ENCODE measurements around the gene ZNF394.

The ZNF394 gene

GRCh38 chr7:99457050-99457649, 42.9 kb downstream of the ZNF394 start:
- H3K9me3 ChIP-seq = no peaks in the 10 kb centered on the region
- no peaks in the 10 kb centered on the region for H3K4me1 ChIP-seq
- no peaks in the 10 kb centered on the region for H3K27me3 ChIP-seq
- no peak for DNase-seq
- TF ChIP-seq, protein P1, sequence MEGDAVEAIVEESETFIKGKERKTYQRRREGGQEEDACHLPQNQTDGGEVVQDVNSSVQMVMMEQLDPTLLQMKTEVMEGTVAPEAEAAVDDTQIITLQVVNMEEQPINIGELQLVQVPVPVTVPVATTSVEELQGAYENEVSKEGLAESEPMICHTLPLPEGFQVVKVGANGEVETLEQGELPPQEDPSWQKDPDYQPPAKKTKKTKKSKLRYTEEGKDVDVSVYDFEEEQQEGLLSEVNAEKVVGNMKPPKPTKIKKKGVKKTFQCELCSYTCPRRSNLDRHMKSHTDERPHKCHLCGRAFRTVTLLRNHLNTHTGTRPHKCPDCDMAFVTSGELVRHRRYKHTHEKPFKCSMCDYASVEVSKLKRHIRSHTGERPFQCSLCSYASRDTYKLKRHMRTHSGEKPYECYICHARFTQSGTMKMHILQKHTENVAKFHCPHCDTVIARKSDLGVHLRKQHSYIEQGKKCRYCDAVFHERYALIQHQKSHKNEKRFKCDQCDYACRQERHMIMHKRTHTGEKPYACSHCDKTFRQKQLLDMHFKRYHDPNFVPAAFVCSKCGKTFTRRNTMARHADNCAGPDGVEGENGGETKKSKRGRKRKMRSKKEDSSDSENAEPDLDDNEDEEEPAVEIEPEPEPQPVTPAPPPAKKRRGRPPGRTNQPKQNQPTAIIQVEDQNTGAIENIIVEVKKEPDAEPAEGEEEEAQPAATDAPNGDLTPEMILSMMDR (IDR thresholded peaks at IDR 0.05; ENCODE audit: low read depth, low read length) = no peak
- H3K4me3 ChIP-seq (ENCODE audit: low read depth, low read length) = no peak overlapping the region
- peaks cover 93% of the 10 kb centered on the region for H3K36me3 ChIP-seq

- no peak for DNase-seq
- TF ChIP-seq, protein P1 (IDR thresholded peaks at IDR 0.05; ENCODE audit: low read depth, low read length) = no peak
- peaks cover 90% of the 10 kb centered on the region for H3K36me3 ChIP-seq
- H3K27me3 ChIP-seq = no peaks in the 10 kb centered on the region
- H3K4me1 ChIP-seq = no peaks in the 10 kb centered on the region
- no peaks in the 10 kb centered on the region for H3K9me3 ChIP-seq
- no peak overlapping the region for H3K4me3 ChIP-seq (ENCODE audit: low read depth, low read length)
These were observed 43.8 kb downstream of the ZNF394 start for GRCh38 chr7:99456288-99456687.

- H3K4me1 ChIP-seq = no peaks in the 10 kb centered on the region
- no peaks in the 10 kb centered on the region for H3K9me3 ChIP-seq
- peaks cover 90% of the 10 kb centered on the region for H3K36me3 ChIP-seq
- DNase-seq = no peak
- no peak overlapping the region for H3K4me3 ChIP-seq (ENCODE audit: low read depth, low read length)
- no peaks in the 10 kb centered on the region for H3K27me3 ChIP-seq
- TF ChIP-seq, protein P1 (IDR thresholded peaks at IDR 0.05; ENCODE audit: low read depth, low read length) = no peak
These were observed 44.2 kb downstream of the ZNF394 start for GRCh38 chr7:99455874-99456273.

GRCh38 chr7:99453105-99453504, 47.0 kb downstream of the ZNF394 start:
- no peaks in the 10 kb centered on the region for H3K27me3 ChIP-seq
- no peak overlapping the region for H3K4me3 ChIP-seq (ENCODE audit: low read depth, low read length)
- H3K36me3 ChIP-seq = peaks cover 91% of the 10 kb centered on the region
- TF ChIP-seq, protein P1 (IDR thresholded peaks at IDR 0.05; ENCODE audit: low read depth, low read length) = no peak
- DNase-seq = no peak
- no peaks in the 10 kb centered on the region for H3K4me1 ChIP-seq
- no peaks in the 10 kb centered on the region for H3K9me3 ChIP-seq

- peaks cover 91% of the 10 kb centered on the region for H3K36me3 ChIP-seq
- no peaks in the 10 kb centered on the region for H3K9me3 ChIP-seq
- no peak for DNase-seq
- H3K4me3 ChIP-seq (ENCODE audit: low read depth, low read length) = no peak overlapping the region
- no peaks in the 10 kb centered on the region for H3K27me3 ChIP-seq
- H3K4me1 ChIP-seq = no peaks in the 10 kb centered on the region
- TF ChIP-seq, protein P1 (IDR thresholded peaks at IDR 0.05; ENCODE audit: low read depth, low read length) = no peak
These were observed 47.5 kb downstream of the ZNF394 start for GRCh38 chr7:99452541-99452940.

DNA sequence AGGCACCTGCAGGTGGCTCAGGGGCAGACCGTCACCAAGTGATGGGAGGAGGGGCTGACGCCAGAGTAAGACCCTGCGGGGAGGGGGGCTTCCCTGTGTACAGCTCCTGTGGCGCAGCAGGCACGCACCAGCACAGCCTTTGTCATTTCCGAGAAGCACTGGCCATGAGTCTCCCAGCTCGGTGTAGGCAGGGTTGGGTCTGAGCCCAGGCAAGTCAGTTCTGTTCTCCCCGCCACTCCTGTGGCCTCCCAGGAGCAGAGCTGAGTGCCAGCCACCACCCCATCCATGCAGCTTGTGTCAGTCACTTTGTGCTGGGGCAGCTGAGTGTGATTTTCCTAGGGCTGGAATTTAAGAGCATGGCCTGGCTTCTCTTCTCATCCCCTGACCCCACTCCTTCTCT, 48.1 kb downstream of the ZNF394 start:
- H3K4me3 ChIP-seq (ENCODE audit: low read depth, low read length) = no peak overlapping the region
- no peaks in the 10 kb centered on the region for H3K27me3 ChIP-seq
- peaks cover 88% of the 10 kb centered on the region for H3K36me3 ChIP-seq
- TF ChIP-seq, protein P1 (IDR thresholded peaks at IDR 0.05; ENCODE audit: low read depth, low read length) = no peak
- DNase-seq = no peak
- no peaks in the 10 kb centered on the region for H3K9me3 ChIP-seq
- no peaks in the 10 kb centered on the region for H3K4me1 ChIP-seq
